HT-29 (cell line): ENCODE data around the gene ITFG1. TPM values are rescaled to one million over a fixed set of nuclear protein-coding genes. Genes with fewer than 3 reads are reported as not detected.
A peak's percentile ranks its signal among the peaks of the same experiment; 100 is the strongest.
"Not testable (repeated sequence)": the region's sequence is repeated elsewhere in the genome, so short reads cannot be mapped to it uniquely, and the experiment has no call there.

Experiments
- DNase-seq: peaks from one replicate; pipeline ENCODE4 v3.0.0-alpha.2; 2015; ENCODE audit warnings: low spot score
- total RNA-seq: library from RNA; depleted of rRNA; stranded (reverse); fragments of >200 nt; shearing (Covaris generic); gene quantifications from 2 replicates; pipeline ENCODE4 v1.2.3, GENCODE V29; 2014

The ITFG1 gene
- total RNA-seq, 1 experiment from 2014 or later = 11.3 TPM

GRCh38 chr16:47473792-47474191 lies 12.9 kb upstream of the ITFG1 start:
- DNase-seq = no peak

- DNase-seq = not testable (repeated sequence)
Observed at GRCh38 chr16:47473004-47473403, 12.1 kb upstream of the ITFG1 start.

GRCh38 chr16:47470810-47471209 lies 9.9 kb upstream of the ITFG1 start:
- DNase-seq = no peak

- no peak for DNase-seq
Observed at GRCh38 chr16:47470211-47470610, 9.3 kb upstream of the ITFG1 start.

GRCh38 chr16:47469227-47469626 lies 8.4 kb upstream of the ITFG1 start:
- DNase-seq = no peak

- DNase-seq = not testable (repeated sequence)
Observed at GRCh38 chr16:47468070-47468689, 7.3 kb upstream of the ITFG1 start.

GRCh38 chr16:47467501-47467900 lies 6.6 kb upstream of the ITFG1 start:
- no peak for DNase-seq

GRCh38 chr16:47465919-47466630 lies 5.2 kb upstream of the ITFG1 start:
- no peak for DNase-seq

- DNase-seq = no peak
Observed at GRCh38 chr16:47463771-47464624, 3.1 kb upstream of the ITFG1 start.

- peak; percentile 81 for DNase-seq
Observed at GRCh38 chr16:47461598-47462266, 869 bp upstream of the ITFG1 start.

- DNase-seq = peak; percentile 43
Observed at GRCh38 chr16:47460359-47460710, 528 bp downstream of the ITFG1 start.

- no peak for DNase-seq
Observed at GRCh38 chr16:47459603-47460002, 1.3 kb downstream of the ITFG1 start.

GRCh38 chr16:47458331-47458730 lies 2.5 kb downstream of the ITFG1 start:
- DNase-seq = no peak

- no peak for DNase-seq
Observed at GRCh38 chr16:47449788-47450187, 11.1 kb downstream of the ITFG1 start.

GRCh38 chr16:47448830-47449575 lies 11.9 kb downstream of the ITFG1 start:
- no peak for DNase-seq

GRCh38 chr16:47446431-47446830 lies 14.4 kb downstream of the ITFG1 start:
- DNase-seq = no peak

- not testable (repeated sequence) for DNase-seq
Observed at GRCh38 chr16:47442884-47443283, 18.0 kb downstream of the ITFG1 start.

GRCh38 chr16:47440066-47440465 lies 20.8 kb downstream of the ITFG1 start:
- not testable (repeated sequence) for DNase-seq

GRCh38 chr16:47434274-47434673 lies 26.6 kb downstream of the ITFG1 start:
- not testable (repeated sequence) for DNase-seq

- DNase-seq = no peak
Observed at GRCh38 chr16:47431960-47432359, 28.9 kb downstream of the ITFG1 start.

- DNase-seq = no peak
Observed at GRCh38 chr16:47426806-47427205, 34.1 kb downstream of the ITFG1 start.
